HEK293 (cell line): ENCODE results near the gene CREB3L1.
A peak's percentile ranks its signal among the peaks of the same experiment; 100 is the strongest.

Experiments
- CTCF ChIA-PET: fragments of 350-600 bp; formaldehyde crosslinking; extraction: SDS; loops from one replicate; lab custom pipeline; 2021; ENCODE audit warnings: antibody characterized with exemption; lab: Yijun Ruan, JAX
- POLR2A ChIA-PET: fragments of 300-600 bp; formaldehyde crosslinking; extraction: SDS; loops from one replicate; lab custom pipeline; 2020; ENCODE audit warnings: antibody characterized with exemption, inconsistent platforms; lab: Yijun Ruan, JAX
- H3K27ac ChIP-seq: fragments of 200-500 bp; sonication (Bioruptor generic); 2 replicates; pipeline ENCODE4 v1.5.1; 2014; ENCODE audit warnings: low read depth, low read length, control low read depth, inconsistent platforms; ENCODE audit errors: extremely low read depth
- H3K36me3 ChIP-seq, 2 experiments: fragments of 200-500 bp in 1 of 2; sonication (Bioruptor generic) in 1 of 2; 1 replicate in 1 of 2; 2 replicates in 1 of 2; pipeline ENCODE4 v1.5.1; 2014 to 2017; ENCODE audit warnings: inconsistent platforms in 2 of 2, low read length in 2 of 2; ENCODE audit not compliant: control insufficient read depth in 2 of 2, insufficient read depth in 1 of 2
- H3K4me1 ChIP-seq: fragments of 200-500 bp; sonication (Bioruptor generic); 2 replicates; pipeline ENCODE4 v1.5.1; 2014; ENCODE audit warnings: mild to moderate bottlenecking, low read length, inconsistent platforms; ENCODE audit not compliant: control insufficient read depth, insufficient read depth
- H3K4me3 ChIP-seq: 2 replicates; pipeline ENCODE4 v1.5.1; 2011; ENCODE audit warnings: low read depth, mild to moderate bottlenecking, control low read depth, low read length, moderate library complexity
- H3K9me3 ChIP-seq: fragments of 200-500 bp; sonication (Bioruptor generic); 2 replicates; pipeline ENCODE4 v1.5.1; 2014; ENCODE audit warnings: low read depth, low read length, inconsistent platforms; ENCODE audit not compliant: control insufficient read depth, insufficient read depth
- ZBTB48 ChIP-seq: fragments of 450-650 bp; formaldehyde crosslinking; IDR thresholded peaks from 2 replicates; pipeline ENCODE4 v1.5.1; 2016; ENCODE audit warnings: missing biosample characterization, missing genetic modification characterization
- ZNF146 ChIP-seq: fragments of 450-650 bp; formaldehyde crosslinking; IDR thresholded peaks from 2 replicates; pipeline ENCODE4 v1.5.1; 2016; ENCODE audit warnings: missing biosample characterization, missing genetic modification characterization
- ZNF335 ChIP-seq: fragments of 450-650 bp; formaldehyde crosslinking; conservative IDR thresholded peaks from 2 replicates; pipeline ENCODE4 v1.5.1; 2016; ENCODE audit warnings: missing biosample characterization, missing genetic modification characterization
- ZNF555 ChIP-seq: fragments of 450-650 bp; formaldehyde crosslinking; conservative IDR thresholded peaks from 2 replicates; pipeline ENCODE4 v1.5.1; 2017; ENCODE audit warnings: missing biosample characterization, mild to moderate bottlenecking, missing genetic modification characterization, inconsistent platforms
- ZNF600 ChIP-seq: fragments of 450-650 bp; formaldehyde crosslinking; IDR thresholded peaks from 2 replicates; pipeline ENCODE4 v1.5.1; 2016; ENCODE audit warnings: missing biosample characterization, missing genetic modification characterization
- ZNF792 ChIP-seq: fragments of 450-650 bp; formaldehyde crosslinking; IDR thresholded peaks from 2 replicates; pipeline ENCODE4 v1.5.1; 2016; ENCODE audit warnings: missing biosample characterization, missing genetic modification characterization
- ZSCAN16 ChIP-seq: fragments of 450-650 bp; formaldehyde crosslinking; IDR thresholded peaks from 2 replicates; pipeline ENCODE4 v1.5.1; 2016; ENCODE audit warnings: missing biosample characterization, missing genetic modification characterization
- TF ChIP-seq, protein P1 (sequence below): fragments of 450-650 bp; formaldehyde crosslinking; IDR thresholded peaks from 2 replicates; pipeline ENCODE4 v1.5.1; 2017; ENCODE audit warnings: missing biosample characterization, missing genetic modification characterization
- TF ChIP-seq, protein P2 (sequence below): fragments of 450-650 bp; formaldehyde crosslinking; conservative IDR thresholded peaks from 2 replicates; pipeline ENCODE4 v1.5.1; 2016; ENCODE audit warnings: low read depth, missing biosample characterization, missing genetic modification characterization
- TF ChIP-seq, protein P3 (sequence below): fragments of 450-650 bp; formaldehyde crosslinking; IDR thresholded peaks from 2 replicates; pipeline ENCODE4 v1.5.1; 2016; ENCODE audit warnings: missing biosample characterization, missing genetic modification characterization
- TF ChIP-seq, protein P4 (sequence below): fragments of 450-650 bp; IDR thresholded peaks from 2 replicates; pipeline ENCODE4 v1.5.1; 2018; ENCODE audit warnings: missing biosample characterization, mild to moderate bottlenecking, missing genetic modification characterization

Gene CREB3L1

DNA sequence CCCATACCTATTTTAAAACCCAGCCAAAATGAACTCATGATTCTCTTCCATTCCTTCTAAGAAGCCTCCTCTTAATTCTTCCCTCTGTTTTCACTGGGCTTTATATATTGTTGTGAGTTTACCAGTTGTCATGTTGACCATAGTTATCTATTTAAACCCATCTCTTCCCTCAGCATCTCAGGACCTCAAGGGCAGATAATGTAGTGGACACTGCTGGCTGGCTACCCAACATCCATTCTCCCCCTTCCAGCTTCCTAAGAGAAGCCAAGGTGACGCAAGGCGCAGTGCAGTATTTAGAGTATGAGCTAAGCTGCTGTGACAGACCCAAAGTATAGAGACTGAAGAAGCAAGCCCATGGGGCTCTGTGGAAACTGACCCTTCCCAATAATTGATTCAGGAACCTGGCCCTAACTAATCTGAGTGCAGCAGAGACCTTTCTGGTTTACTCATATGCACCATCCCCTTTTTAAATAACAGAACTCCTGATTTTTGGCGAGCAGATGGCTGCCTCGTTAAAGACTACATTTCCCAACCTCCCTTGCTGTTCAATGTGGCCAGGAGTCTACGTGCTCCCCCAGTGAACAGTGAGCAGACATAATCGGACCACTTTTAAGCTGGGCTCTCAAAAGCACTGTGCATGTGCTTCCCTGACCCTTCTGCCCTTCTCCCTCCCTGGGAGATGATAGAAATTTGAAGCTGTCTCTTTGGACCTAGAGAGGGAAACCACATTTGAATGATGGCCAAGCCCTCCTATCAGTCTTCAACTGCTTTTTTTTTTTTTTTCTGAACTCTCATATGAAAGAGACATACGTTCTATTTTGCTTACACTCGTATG is 28.1 kb upstream of the CREB3L1 start:
- CTCF ChIA-PET, result interaction anchor here (0.5 to 19.5 kb wide), 13 partner anchors 10 to 280 kb away, joined by 3 to 451 read pairs (median 4); partner anchors contain the start of gene CREB3L1
- Histone ChIP-seq H3K9me3 (no peaks in the 10 kb centered on the region), H3K27ac (no peak overlapping the region), H3K36me3 (no peaks in the 10 kb centered on the region), H3K4me1 (no peaks in the 10 kb centered on the region), H3K4me3 (no peak overlapping the region)
- TF ChIP-seq, protein P1, sequence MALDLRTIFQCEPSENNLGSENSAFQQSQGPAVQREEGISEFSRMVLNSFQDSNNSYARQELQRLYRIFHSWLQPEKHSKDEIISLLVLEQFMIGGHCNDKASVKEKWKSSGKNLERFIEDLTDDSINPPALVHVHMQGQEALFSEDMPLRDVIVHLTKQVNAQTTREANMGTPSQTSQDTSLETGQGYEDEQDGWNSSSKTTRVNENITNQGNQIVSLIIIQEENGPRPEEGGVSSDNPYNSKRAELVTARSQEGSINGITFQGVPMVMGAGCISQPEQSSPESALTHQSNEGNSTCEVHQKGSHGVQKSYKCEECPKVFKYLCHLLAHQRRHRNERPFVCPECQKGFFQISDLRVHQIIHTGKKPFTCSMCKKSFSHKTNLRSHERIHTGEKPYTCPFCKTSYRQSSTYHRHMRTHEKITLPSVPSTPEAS, result no peak
- TF ChIP-seq, protein P2, sequence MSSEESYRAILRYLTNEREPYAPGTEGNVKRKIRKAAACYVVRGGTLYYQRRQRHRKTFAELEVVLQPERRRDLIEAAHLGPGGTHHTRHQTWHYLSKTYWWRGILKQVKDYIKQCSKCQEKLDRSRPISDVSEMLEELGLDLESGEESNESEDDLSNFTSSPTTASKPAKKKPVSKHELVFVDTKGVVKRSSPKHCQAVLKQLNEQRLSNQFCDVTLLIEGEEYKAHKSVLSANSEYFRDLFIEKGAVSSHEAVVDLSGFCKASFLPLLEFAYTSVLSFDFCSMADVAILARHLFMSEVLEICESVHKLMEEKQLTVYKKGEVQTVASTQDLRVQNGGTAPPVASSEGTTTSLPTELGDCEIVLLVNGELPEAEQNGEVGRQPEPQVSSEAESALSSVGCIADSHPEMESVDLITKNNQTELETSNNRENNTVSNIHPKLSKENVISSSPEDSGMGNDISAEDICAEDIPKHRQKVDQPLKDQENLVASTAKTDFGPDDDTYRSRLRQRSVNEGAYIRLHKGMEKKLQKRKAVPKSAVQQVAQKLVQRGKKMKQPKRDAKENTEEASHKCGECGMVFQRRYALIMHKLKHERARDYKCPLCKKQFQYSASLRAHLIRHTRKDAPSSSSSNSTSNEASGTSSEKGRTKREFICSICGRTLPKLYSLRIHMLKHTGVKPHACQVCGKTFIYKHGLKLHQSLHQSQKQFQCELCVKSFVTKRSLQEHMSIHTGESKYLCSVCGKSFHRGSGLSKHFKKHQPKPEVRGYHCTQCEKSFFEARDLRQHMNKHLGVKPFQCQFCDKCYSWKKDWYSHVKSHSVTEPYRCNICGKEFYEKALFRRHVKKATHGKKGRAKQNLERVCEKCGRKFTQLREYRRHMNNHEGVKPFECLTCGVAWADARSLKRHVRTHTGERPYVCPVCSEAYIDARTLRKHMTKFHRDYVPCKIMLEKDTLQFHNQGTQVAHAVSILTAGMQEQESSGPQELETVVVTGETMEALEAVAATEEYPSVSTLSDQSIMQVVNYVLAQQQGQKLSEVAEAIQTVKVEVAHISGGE, result peak; percentile 90
- POLR2A ChIA-PET, result interaction anchor here (0.6 kb wide), 1 partner anchor 17 kb away, joined by 3 read pairs; no protein-coding TSS in a partner anchor

DNA sequence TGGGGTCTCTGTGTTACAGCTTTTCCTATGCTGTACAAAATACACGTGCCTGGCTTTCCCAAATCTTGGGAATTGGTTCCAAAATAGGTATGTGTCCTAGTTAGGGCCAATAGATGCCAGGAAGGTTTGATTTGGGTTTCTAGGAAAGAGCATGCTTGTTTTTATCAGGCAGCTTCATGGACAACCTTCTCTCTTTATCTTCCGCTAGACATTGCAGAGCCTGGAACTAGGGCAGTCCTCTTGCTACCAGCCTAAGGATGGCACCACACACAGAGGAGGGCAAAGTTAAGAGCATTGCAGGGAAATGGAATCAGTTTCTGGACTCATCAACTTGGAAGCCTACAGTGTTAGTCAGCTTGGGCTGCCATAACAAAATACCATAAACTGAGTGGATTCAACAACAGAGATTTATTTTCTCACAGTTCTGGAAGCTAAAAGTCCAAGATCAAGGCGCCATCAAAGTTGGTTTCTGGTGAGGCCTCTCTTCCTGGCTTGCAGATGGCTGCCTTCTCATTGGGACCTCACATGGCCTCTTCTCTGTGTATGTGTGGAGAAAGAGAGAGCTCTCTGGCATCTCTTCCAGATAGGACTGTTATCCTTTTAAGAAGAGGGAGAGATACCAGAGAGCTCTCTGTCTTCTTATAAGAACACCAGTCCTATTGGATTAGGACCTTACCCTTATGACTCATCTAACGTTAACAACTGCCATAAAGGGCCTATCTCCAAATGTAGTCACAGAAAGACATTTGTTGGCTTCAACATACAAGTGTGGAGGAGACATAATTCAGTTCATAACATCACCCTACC is 27.3 kb upstream of the CREB3L1 start:
- Histone ChIP-seq H3K36me3 (no peaks in the 10 kb centered on the region), H3K4me3 (no peak overlapping the region), H3K4me1 (no peaks in the 10 kb centered on the region), H3K9me3 (no peaks in the 10 kb centered on the region), H3K27ac (no peak overlapping the region)
- POLR2A ChIA-PET, result interaction anchor here (0.6 to 0.7 kb wide), 3 partner anchors 14 to 47 kb away, joined by 3 to 4 read pairs (median 3); no protein-coding TSS in a partner anchor
- TF ChIP-seq ZNF600 (tag by site-specific recombination) (no peak), ZBTB48 (tag by site-specific recombination) (0 out of 2 replicates have a peak, but pooled peaks have one; percentile 36), ZNF335 (peak; percentile 47; the same call in 1 of the 2 replicates)
- TF ChIP-seq, protein P3, sequence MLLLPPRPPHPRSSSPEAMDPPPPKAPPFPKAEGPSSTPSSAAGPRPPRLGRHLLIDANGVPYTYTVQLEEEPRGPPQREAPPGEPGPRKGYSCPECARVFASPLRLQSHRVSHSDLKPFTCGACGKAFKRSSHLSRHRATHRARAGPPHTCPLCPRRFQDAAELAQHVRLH (tag by site-specific recombination), result no peak
- CTCF ChIA-PET, result interaction anchor here (0.7 to 19.5 kb wide), 10 partner anchors 11 to 279 kb away, joined by 3 to 451 read pairs (median 4); partner anchors contain the start of gene CREB3L1

DNA sequence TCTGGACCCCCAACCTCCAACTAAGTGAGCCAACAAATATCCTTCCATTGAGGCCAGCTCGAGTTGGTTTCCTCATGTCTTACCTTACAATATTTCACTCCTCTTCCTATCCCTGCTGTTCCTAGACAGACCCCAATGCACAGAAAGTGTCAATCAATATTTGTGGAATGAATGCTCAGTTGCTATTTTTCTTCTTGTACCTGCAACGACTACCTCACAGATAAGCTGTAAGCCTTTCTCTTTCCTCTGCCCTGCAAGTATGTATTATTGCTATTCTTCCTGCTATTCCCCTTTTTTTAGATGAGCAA is 26.8 kb upstream of the CREB3L1 start:
- ChIA-PET CTCF (interaction anchor here (0.6 to 19.5 kb wide), 7 partner anchors 11 to 299 kb away, joined by 3 to 451 read pairs (median 5); no protein-coding TSS in a partner anchor), POLR2A (interaction anchor here (0.7 kb wide), 2 partner anchors 13 to 46 kb away, joined by 3 to 4 read pairs; no protein-coding TSS in a partner anchor)
- Histone ChIP-seq H3K36me3 (no peaks in the 10 kb centered on the region), H3K4me1 (no peaks in the 10 kb centered on the region), H3K27ac (no peak overlapping the region), H3K4me3 (no peak overlapping the region), H3K9me3 (no peaks in the 10 kb centered on the region)
- TF ChIP-seq, protein P4, sequence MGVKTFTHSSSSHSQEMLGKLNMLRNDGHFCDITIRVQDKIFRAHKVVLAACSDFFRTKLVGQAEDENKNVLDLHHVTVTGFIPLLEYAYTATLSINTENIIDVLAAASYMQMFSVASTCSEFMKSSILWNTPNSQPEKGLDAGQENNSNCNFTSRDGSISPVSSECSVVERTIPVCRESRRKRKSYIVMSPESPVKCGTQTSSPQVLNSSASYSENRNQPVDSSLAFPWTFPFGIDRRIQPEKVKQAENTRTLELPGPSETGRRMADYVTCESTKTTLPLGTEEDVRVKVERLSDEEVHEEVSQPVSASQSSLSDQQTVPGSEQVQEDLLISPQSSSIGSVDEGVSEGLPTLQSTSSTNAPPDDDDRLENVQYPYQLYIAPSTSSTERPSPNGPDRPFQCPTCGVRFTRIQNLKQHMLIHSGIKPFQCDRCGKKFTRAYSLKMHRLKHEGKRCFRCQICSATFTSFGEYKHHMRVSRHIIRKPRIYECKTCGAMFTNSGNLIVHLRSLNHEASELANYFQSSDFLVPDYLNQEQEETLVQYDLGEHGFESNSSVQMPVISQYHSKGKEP (tag by site-specific recombination), result no peak
- TF ChIP-seq ZNF555 (no peak), ZNF146 (tag by site-specific recombination) (no peak), ZSCAN16 (tag by site-specific recombination) (no peak), ZNF792 (tag by site-specific recombination) (no peak)
